DND-41 (cell line): ENCODE data around the gene GLP2R.

ENCODE experiments used
- ATAC-seq: fragments of 200-7000 bp; cut with Tn5 transposase; 3 replicates; pipeline ENCODE4 v1.9.1; 2021; ENCODE audit warnings: low read depth; ENCODE audit not compliant: insufficient read depth
- DNase-seq: peaks from one replicate; pipeline ENCODE4 v3.0.0-alpha.2; 2020
- H2AFZ ChIP-seq: 2 replicates; pipeline ENCODE4 v1.6.0; 2012; ENCODE audit warnings: low read depth, low read length
- H3K27ac ChIP-seq: 2 replicates; pipeline ENCODE4 v1.5.1; 2012; ENCODE audit warnings: low read length, inconsistent platforms
- H3K27me3 ChIP-seq: fragments of 200-600 bp; sonication (generic); 2 replicates; pipeline ENCODE4 v1.6.0; 2012; ENCODE audit warnings: low read length, mild to moderate bottlenecking, inconsistent platforms; ENCODE audit not compliant: insufficient read depth, poor library complexity
- H3K36me3 ChIP-seq: 2 replicates; pipeline ENCODE4 v1.5.1; 2012; ENCODE audit warnings: low read length, inconsistent platforms; ENCODE audit not compliant: insufficient read depth
- H3K4me1 ChIP-seq: 2 replicates; pipeline ENCODE4 v1.5.1; 2012; ENCODE audit warnings: mild to moderate bottlenecking, low read length; ENCODE audit not compliant: insufficient read depth
- H3K4me2 ChIP-seq: 2 replicates; pipeline ENCODE4 v1.6.0; 2012; ENCODE audit warnings: mild to moderate bottlenecking, moderate library complexity, low read length, inconsistent platforms; ENCODE audit not compliant: insufficient read depth
- H3K4me3 ChIP-seq, 2 experiments: fragments of 200-600 bp in 1 of 2; shearing (Covaris generic) in 1 of 2; 2 replicates each; pipeline ENCODE4 v1.5.1; 2012 to 2016; ENCODE audit warnings: inconsistent platforms in 2 of 2, low read length in 2 of 2, mild to moderate bottlenecking in 2 of 2, low read depth in 1 of 2, moderate library complexity in 1 of 2
- H3K79me2 ChIP-seq: 2 replicates; pipeline ENCODE4 v1.6.0; 2012; ENCODE audit warnings: low read length, inconsistent platforms; ENCODE audit not compliant: insufficient read depth
- H3K9ac ChIP-seq: 2 replicates; pipeline ENCODE4 v1.6.0; 2012; ENCODE audit warnings: low read depth, mild to moderate bottlenecking, inconsistent platforms, low read length, moderate library complexity
- H3K9me3 ChIP-seq: 2 replicates; pipeline ENCODE4 v1.5.1; 2012; ENCODE audit warnings: low read length, moderate library complexity, mild to moderate bottlenecking, inconsistent platforms; ENCODE audit not compliant: insufficient read depth, severe bottlenecking
- H4K20me1 ChIP-seq: 2 replicates; pipeline ENCODE4 v1.6.0; 2012; ENCODE audit warnings: low read length; ENCODE audit not compliant: insufficient read depth
- CTCF ChIP-seq: IDR thresholded peaks from 2 replicates; pipeline ENCODE4 v1.5.1; 2012; ENCODE audit warnings: borderline replicate concordance, low read length, moderate library complexity, mild to moderate bottlenecking; ENCODE audit not compliant: poor library complexity, severe bottlenecking; ENCODE audit errors: extremely low read depth
- EZH2 ChIP-seq: IDR thresholded peaks from 3 replicates; pipeline ENCODE4 v1.6.1; 2012; ENCODE audit warnings: borderline replicate concordance, low read depth, mild to moderate bottlenecking, moderate library complexity, low read length, inconsistent platforms; ENCODE audit not compliant: severe bottlenecking

GLP2R gene

GRCh38 chr17:9913476-9913875, 87.8 kb downstream of the GLP2R start:
- ATAC-seq (no peak), DNase-seq (no peak)
- no peak overlapping the region for H3K4me3 ChIP-seq
- no peak overlapping the region for H3K4me2 ChIP-seq
- peaks cover 13% of the 10 kb centered on the region; the same call in 1 of the 2 replicates for H3K36me3 ChIP-seq
- H3K27ac ChIP-seq: no peak overlapping the region
- H2AFZ ChIP-seq: no peak overlapping the region
- H3K9me3 ChIP-seq: no peaks in the 10 kb centered on the region
- H4K20me1 ChIP-seq: no peaks in the 10 kb centered on the region
- H3K9ac ChIP-seq: no peak overlapping the region
- H3K4me1 ChIP-seq: no peaks in the 10 kb centered on the region
- H3K79me2 ChIP-seq: no peaks in the 10 kb centered on the region
- H3K27me3 ChIP-seq: no peaks in the 10 kb centered on the region
- no peak for TF ChIP-seq CTCF
- TF ChIP-seq EZH2: no peak

GRCh38 chr17:9916108-9916507, 90.4 kb downstream of the GLP2R start:
- H3K27me3 ChIP-seq: no peaks in the 10 kb centered on the region
- no peak overlapping the region for H3K4me2 ChIP-seq
- no peak overlapping the region for H3K4me3 ChIP-seq
- no peak overlapping the region for H3K27ac ChIP-seq
- H3K9me3 ChIP-seq: no peaks in the 10 kb centered on the region
- DNase-seq: no peak
- no peak for ATAC-seq
- no peaks in the 10 kb centered on the region for H3K4me1 ChIP-seq
- H3K9ac ChIP-seq: no peak overlapping the region
- no peak overlapping the region for H2AFZ ChIP-seq
- no peaks in the 10 kb centered on the region for H3K79me2 ChIP-seq
- no peak for TF ChIP-seq CTCF
- no peak for TF ChIP-seq EZH2
- H3K36me3 ChIP-seq: peaks cover 13% of the 10 kb centered on the region; the same call in 1 of the 2 replicates
- H4K20me1 ChIP-seq: no peaks in the 10 kb centered on the region

- no peak overlapping the region for H3K27ac ChIP-seq
- no peak overlapping the region for H2AFZ ChIP-seq
- no peak overlapping the region for H3K4me2 ChIP-seq
- no peaks in the 10 kb centered on the region for H3K4me1 ChIP-seq
- peaks cover 13% of the 10 kb centered on the region; the same call in 1 of the 2 replicates for H3K36me3 ChIP-seq
- H3K4me3 ChIP-seq: no peak overlapping the region
- DNase-seq: no peak
- TF ChIP-seq EZH2 (no peak), CTCF (no peak)
- no peaks in the 10 kb centered on the region for H3K9me3 ChIP-seq
- no peak overlapping the region for H3K9ac ChIP-seq
- no peaks in the 10 kb centered on the region for H3K79me2 ChIP-seq
- no peaks in the 10 kb centered on the region for H4K20me1 ChIP-seq
- ATAC-seq: no peak
- no peaks in the 10 kb centered on the region for H3K27me3 ChIP-seq
Measured at GRCh38 chr17:9917131-9917530, 91.4 kb downstream of the GLP2R start.

GRCh38 chr17:9917801-9918200, 92.1 kb downstream of the GLP2R start:
- TF ChIP-seq EZH2: no peak
- TF ChIP-seq CTCF: no peak
- Histone ChIP-seq H3K4me1 (no peaks in the 10 kb centered on the region), H4K20me1 (no peaks in the 10 kb centered on the region), H3K36me3 (peaks cover 13% of the 10 kb centered on the region; the same call in 1 of the 2 replicates), H3K9ac (no peak overlapping the region), H3K79me2 (no peaks in the 10 kb centered on the region), H3K4me2 (no peak overlapping the region), H3K9me3 (no peaks in the 10 kb centered on the region), H3K27me3 (no peaks in the 10 kb centered on the region), H3K4me3 (no peak overlapping the region), H3K27ac (no peak overlapping the region), H2AFZ (no peak overlapping the region)
- DNase-seq (no peak), ATAC-seq (no peak)
